K562 (cell line): Measurements from ENCODE around the gene NEDD8. TPM values are rescaled to one million over a fixed set of nuclear protein-coding genes. Genes with fewer than 3 reads are reported as not detected.

Experiments used
- BHLHE40 ChIP-seq: IDR thresholded peaks from 2 replicates; pipeline ENCODE4 v1.6.1; 2011; ENCODE audit warnings: low read length, improper control_type of control experiment
- BRD9 ChIP-seq: fragments of 450-650 bp; IDR thresholded peaks from 2 replicates; pipeline ENCODE4 v1.6.1; 2018; ENCODE audit warnings: low read depth; ENCODE audit not compliant: partially characterized antibody
- BRF1 ChIP-seq: IDR thresholded peaks from 3 replicates; pipeline ENCODE4 v1.6.1; 2011; ENCODE audit warnings: borderline replicate concordance, mild to moderate bottlenecking; ENCODE audit not compliant: insufficient read length; ENCODE audit errors: extremely low read depth
- DMBX1 ChIP-seq: fragments of 250-450 bp; sonication (Bioruptor Pico); IDR thresholded peaks from 2 replicates; pipeline ENCODE4 v1.8.0; 2022; ENCODE audit warnings: inconsistent platforms, mild to moderate bottlenecking, moderate library complexity, borderline replicate concordance
- DPF2 ChIP-seq: fragments of 450-650 bp; IDR thresholded peaks from 2 replicates; pipeline ENCODE4 v1.6.1; 2016
- EGR1 ChIP-seq: fragments of 450-650 bp; conservative IDR thresholded peaks from 2 replicates; pipeline ENCODE4 v1.6.1; 2017; ENCODE audit warnings: mild to moderate bottlenecking
- MYNN ChIP-seq, 2 experiments: sonication (generic); formaldehyde crosslinking in 1 of 2; IDR thresholded peaks; 2 replicates each; pipeline versions ENCODE4 v1.5.0 to v1.6.1; 2016 to 2020; ENCODE audit warnings: antibody characterized with exemption in 1 of 2, missing genetic modification reagents in 1 of 2
- NONO ChIP-seq, 2 experiments: fragments of 200-400 bp in 1 of 2; fragments of 450-650 bp in 1 of 2; formaldehyde crosslinking in 1 of 2; IDR thresholded peaks; 2 replicates each; pipeline ENCODE4 v1.6.1; 2017; ENCODE audit warnings: low read depth in 2 of 2, mild to moderate bottlenecking in 2 of 2, moderate library complexity in 2 of 2, low read length in 1 of 2
- PHF21A ChIP-seq: fragments of 450-650 bp; IDR thresholded peaks from 2 replicates; pipeline ENCODE4 v1.6.1; 2017; ENCODE audit warnings: low read depth, borderline replicate concordance
- PML ChIP-seq: IDR thresholded peaks from 2 replicates; pipeline ENCODE4 v1.6.1; 2012; ENCODE audit warnings: low read length, inconsistent platforms
- RBM25 ChIP-seq: fragments of 200-400 bp; formaldehyde crosslinking; IDR thresholded peaks from 2 replicates; pipeline ENCODE4 v1.6.1; 2018; ENCODE audit warnings: low read length, low read depth, moderate library complexity; ENCODE audit not compliant: severe bottlenecking
- RCOR1 ChIP-seq, 2 experiments: IDR thresholded peaks; 2 replicates each; pipeline ENCODE4 v1.6.1; 2012; ENCODE audit warnings: low read depth in 2 of 2, low read length in 2 of 2, borderline replicate concordance in 1 of 2, improper control_type of control experiment in 1 of 2
- SMARCA4 ChIP-seq: fragments of 450-650 bp; IDR thresholded peaks from 2 replicates; pipeline ENCODE4 v1.6.1; 2016
- YY1 ChIP-seq, 3 experiments: IDR thresholded peaks; 2 replicates each; pipeline ENCODE4 v1.6.1; 2011; ENCODE audit warnings: low read length in 2 of 3, mild to moderate bottlenecking in 2 of 3, moderate library complexity in 2 of 3, borderline replicate concordance in 1 of 3, control low read depth in 1 of 3, low read depth in 1 of 3; ENCODE audit not compliant: insufficient read depth in 3 of 3, insufficient replicate concordance in 2 of 3, control insufficient read depth in 1 of 3, insufficient read length in 1 of 3; ENCODE audit errors: extremely low read depth in 1 of 3
- ZBTB26 ChIP-seq: fragments of 450-650 bp; formaldehyde crosslinking; IDR thresholded peaks from 2 replicates; pipeline ENCODE4 v1.4.0; 2022; ENCODE audit warnings: missing genetic modification characterization
- ZC3H8 ChIP-seq: fragments of 450-650 bp; IDR thresholded peaks from 2 replicates; pipeline ENCODE4 v1.6.1; 2017
- ZNF780A ChIP-seq: fragments of 250-450 bp; sonication (Bioruptor Pico); IDR thresholded peaks from 2 replicates; pipeline ENCODE4 v1.5.0; 2021; ENCODE audit warnings: mild to moderate bottlenecking
- polyA plus RNA-seq, 8 experiments: library from polyadenylated mRNA; depleted of rRNA in 4 of 8; stranded (reverse) in 5 of 8; unstranded in 3 of 8; fragments of >200 nt; fragmentation: Nextera tagmentation in 2 of 8; fragmentation: Illumina TruSeq in 1 of 8; extraction: Ambion mirVana in 2 of 8; extraction: Trizol in 1 of 8; gene quantifications; 2 replicates each; pipeline versions ENCODE4 v1.2.1 to v1.2.3, GENCODE V29; 2011 to 2014; ENCODE audit warnings: inconsistent platforms in 1 of 8, missing spikeins in 1 of 8
- total RNA-seq, 7 experiments: library from RNA; depleted of rRNA in 6 of 7; stranded (reverse); fragments of >200 nt in 6 of 7; fragmentation: Illumina TruSeq in 2 of 7; extraction: Trizol in 2 of 7; gene quantifications; 2 replicates each; pipeline versions ENCODE4 v1.2.1 to v1.2.3, GENCODE V29; 2011 to 2021; ENCODE audit warnings: low replicate concordance in 1 of 7
- TF ChIP-seq, protein P1 (sequence below), 2 experiments: fragments of 450-650 bp; IDR thresholded peaks; 2 replicates each; pipeline ENCODE4 v1.6.1; 2016; ENCODE audit warnings: mild to moderate bottlenecking in 2 of 2, borderline replicate concordance in 1 of 2, low read depth in 1 of 2, moderate library complexity in 1 of 2

NEDD8 gene
- total and polyA plus RNA-seq, 9 of the 15 experiments (the other 6 are each of a cell fraction or from before 2014, with no cell fraction given): 142 to 691 (median 260) TPM

- TF ChIP-seq ZBTB26 (CRISPR knock-in tag): no peak
- TF ChIP-seq RCOR1 (IDR thresholded peaks at IDR 0.05; ENCODE audit: borderline replicate concordance in 1 of 2, low read depth in 2 of 2, low read length in 2 of 2): peak; percentile 23 to 76; a peak in 3 of 4 replicates
- no peak for TF ChIP-seq ZNF780A (CRISPR knock-in tag)
- no peak for TF ChIP-seq BRD9
- peak in 1 of 3 experiments; percentile 40 for TF ChIP-seq YY1 (IDR thresholded peaks at IDR 0.05; ENCODE audit: borderline replicate concordance in 1 of 3, control insufficient read depth in 1 of 3, extremely low read depth in 1 of 3, insufficient read depth in 3 of 3, insufficient read length in 1 of 3, insufficient replicate concordance in 2 of 3, low read depth in 1 of 3, low read length in 2 of 3)
- TF ChIP-seq MYNN (IDR thresholded peaks at IDR 0.05): no peak
- no peak for TF ChIP-seq MYNN (CRISPR knock-in tag; IDR thresholded peaks at IDR 0.05)
- TF ChIP-seq PHF21A: 0 out of 2 replicates have a peak, but pooled peaks have one; percentile 14
- TF ChIP-seq, protein P1, sequence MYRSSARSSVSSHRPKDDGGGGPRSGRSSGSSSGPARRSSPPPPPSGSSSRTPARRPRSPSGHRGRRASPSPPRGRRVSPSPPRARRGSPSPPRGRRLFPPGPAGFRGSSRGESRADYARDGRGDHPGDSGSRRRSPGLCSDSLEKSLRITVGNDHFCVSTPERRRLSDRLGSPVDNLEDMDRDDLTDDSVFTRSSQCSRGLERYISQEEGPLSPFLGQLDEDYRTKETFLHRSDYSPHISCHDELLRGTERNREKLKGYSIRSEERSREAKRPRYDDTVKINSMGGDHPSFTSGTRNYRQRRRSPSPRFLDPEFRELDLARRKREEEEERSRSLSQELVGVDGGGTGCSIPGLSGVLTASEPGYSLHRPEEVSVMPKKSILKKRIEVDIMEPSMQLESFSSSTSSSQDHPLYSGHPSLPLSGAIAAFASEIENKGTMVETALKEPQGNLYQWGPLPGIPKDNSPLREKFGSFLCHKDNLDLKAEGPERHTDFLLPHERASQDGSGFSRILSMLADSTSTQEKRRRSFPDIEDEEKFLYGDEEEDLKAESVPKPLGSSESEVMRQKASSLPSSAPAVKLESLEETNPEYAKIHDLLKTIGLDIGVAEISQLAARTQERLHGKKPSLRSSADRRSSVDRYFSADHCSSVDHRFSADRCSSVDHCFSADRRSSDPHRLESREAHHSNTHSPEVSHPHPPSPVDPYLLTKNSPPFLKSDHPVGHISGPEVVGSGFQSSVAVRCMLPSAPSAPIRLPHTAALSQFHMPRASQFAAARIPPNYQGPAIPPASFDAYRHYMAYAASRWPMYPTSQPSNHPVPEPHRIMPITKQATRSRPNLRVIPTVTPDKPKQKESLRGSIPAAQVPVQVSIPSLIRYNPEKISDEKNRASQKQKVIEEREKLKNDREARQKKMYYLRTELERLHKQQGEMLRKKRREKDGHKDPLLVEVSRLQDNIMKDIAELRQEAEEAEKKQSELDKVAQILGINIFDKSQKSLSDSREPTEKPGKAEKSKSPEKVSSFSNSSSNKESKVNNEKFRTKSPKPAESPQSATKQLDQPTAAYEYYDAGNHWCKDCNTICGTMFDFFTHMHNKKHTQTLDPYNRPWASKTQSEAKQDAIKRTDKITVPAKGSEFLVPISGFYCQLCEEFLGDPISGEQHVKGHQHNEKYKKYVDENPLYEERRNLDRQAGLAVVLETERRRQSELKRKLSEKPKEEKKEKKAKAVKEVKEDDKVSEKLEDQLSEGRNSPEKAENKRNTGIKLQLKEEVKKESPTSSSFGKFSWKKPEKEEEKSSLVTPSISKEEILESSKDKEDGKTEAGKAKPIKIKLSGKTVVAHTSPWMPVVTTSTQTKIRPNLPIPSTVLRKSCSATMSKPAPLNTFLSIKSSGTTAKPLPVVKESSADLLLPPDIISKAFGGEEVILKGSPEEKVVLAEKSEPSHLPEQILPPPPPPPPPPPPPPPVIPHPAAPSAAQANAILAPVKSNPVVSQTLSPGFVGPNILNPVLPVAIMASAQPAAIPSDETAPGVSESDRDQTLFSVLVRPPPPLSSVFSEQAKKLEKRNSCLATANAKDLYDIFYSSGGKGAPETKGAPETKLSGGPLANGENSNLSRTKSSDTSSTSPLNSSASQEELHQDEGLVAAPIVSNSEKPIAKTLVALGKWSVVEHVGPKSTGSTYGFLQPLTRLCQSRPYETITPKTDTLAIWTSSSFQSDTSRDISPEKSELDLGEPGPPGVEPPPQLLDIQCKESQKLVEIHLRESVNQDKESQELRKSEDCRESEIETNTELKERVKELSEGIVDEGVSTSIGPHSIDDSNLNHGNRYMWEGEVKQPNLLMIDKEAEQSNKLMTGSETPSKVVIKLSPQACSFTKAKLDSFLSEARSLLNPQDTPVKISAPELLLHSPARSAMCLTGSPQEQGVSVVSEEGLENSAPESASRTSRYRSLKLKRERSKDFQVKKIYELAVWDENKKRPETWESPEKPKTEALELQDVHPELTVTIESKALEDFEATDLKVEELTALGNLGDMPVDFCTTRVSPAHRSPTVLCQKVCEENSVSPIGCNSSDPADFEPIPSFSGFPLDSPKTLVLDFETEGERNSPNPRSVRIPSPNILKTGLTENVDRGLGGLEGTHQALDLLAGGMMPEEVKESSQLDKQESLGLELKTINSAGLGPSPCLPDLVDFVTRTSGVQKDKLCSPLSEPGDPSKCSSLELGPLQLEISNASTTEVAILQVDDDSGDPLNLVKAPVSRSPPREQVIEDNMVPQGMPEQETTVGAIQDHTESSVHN (IDR thresholded peaks at IDR 0.05; ENCODE audit: borderline replicate concordance in 1 of 2, low read depth in 1 of 2): no peak
- TF ChIP-seq NONO (IDR thresholded peaks at IDR 0.05; ENCODE audit: low read depth in 2 of 2, low read length in 1 of 2): no peak
- peak; percentile 74 for TF ChIP-seq SMARCA4
- TF ChIP-seq DMBX1: 0 out of 2 replicates have a peak, but pooled peaks have one; percentile 72
- no peak for TF ChIP-seq BRF1
- peak; percentile 86 for TF ChIP-seq DPF2
- 0 out of 2 replicates have a peak, but pooled peaks have one; percentile 16 for TF ChIP-seq EGR1
- TF ChIP-seq ZC3H8: no peak
- TF ChIP-seq RBM25: no peak
- TF ChIP-seq BHLHE40: peak; percentile 17; the same call in 1 of the 2 replicates
- peak; percentile 85 for TF ChIP-seq PML
Measured at GRCh38 chr14:24255931-24256711, 24.0 kb upstream of the NEDD8 start (continued).
